ENCODE measurements around the gene ATXN1. TPM values are rescaled to one million over a fixed set of nuclear protein-coding genes. Genes with fewer than 3 reads are reported as not detected.
A peak's percentile ranks its signal among the peaks of the same experiment; 100 is the strongest.

Gene ATXN1
- total RNA-seq, 1 experiment from 2014 or later = 13.4 TPM

- no peak for DNase-seq (ENCODE audit: low read depth, low spot score)
- in situ Hi-C loops (cut with HindIII; ENCODE audit: low pct_unique_long_range_greater_than_20kb, low sequenced_read_pairs) = no loop called here
These were observed 24.1 kb downstream of the ATXN1 start for GRCh38 chr6:16736856-16737775.

DNA sequence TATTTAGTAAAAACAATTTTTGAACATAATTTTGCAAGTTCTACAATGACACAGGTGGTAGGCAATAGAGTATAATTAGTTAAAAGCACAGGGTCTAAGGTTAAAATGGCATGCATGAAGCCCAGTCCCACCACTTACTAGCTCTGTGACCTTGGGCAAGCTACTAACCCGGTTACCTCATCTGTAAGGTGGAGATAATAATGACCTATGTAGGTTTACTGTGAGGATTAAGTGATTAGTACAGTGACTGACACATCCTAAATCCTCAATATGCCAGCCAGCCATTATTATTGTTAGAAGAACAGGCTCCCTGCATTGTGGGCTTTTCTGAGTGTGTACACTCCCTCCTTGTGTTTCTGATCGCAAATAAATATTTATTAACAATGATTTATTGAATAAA, 26.2 kb downstream of the ATXN1 start:
- in situ Hi-C loops (cut with HindIII; ENCODE audit: low pct_unique_long_range_greater_than_20kb, low sequenced_read_pairs) = no loop called here
- no peak for DNase-seq (ENCODE audit: low read depth, low spot score)

DNA sequence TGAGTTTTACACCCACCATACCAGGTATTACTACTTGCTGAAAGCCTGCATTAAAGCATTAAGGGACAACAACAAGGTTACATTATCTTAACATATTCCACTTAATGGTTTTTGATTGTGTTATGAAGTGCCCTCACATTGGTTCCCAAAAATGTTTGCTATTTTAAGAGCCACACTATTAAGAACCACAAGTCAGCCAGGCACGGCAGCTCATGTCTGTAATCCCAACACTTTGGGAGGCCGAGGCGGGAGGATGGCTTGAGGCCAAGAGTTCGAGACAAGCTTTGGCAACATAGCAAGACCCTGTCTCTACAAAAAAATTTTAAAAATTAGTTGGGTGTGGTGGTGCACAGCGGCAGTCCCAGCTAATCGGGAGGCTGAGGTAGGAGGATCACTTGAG, 28.2 kb downstream of the ATXN1 start:
- no peak for DNase-seq (ENCODE audit: low read depth, low spot score)
- in situ Hi-C loops (cut with HindIII; ENCODE audit: low pct_unique_long_range_greater_than_20kb, low sequenced_read_pairs) = no loop called here

- DNase-seq (ENCODE audit: low read depth, low spot score) = no peak
- in situ Hi-C loops (cut with HindIII; ENCODE audit: low pct_unique_long_range_greater_than_20kb, low sequenced_read_pairs) = no loop called here
These were observed 29.7 kb downstream of the ATXN1 start for GRCh38 chr6:16731478-16732051.

DNA sequence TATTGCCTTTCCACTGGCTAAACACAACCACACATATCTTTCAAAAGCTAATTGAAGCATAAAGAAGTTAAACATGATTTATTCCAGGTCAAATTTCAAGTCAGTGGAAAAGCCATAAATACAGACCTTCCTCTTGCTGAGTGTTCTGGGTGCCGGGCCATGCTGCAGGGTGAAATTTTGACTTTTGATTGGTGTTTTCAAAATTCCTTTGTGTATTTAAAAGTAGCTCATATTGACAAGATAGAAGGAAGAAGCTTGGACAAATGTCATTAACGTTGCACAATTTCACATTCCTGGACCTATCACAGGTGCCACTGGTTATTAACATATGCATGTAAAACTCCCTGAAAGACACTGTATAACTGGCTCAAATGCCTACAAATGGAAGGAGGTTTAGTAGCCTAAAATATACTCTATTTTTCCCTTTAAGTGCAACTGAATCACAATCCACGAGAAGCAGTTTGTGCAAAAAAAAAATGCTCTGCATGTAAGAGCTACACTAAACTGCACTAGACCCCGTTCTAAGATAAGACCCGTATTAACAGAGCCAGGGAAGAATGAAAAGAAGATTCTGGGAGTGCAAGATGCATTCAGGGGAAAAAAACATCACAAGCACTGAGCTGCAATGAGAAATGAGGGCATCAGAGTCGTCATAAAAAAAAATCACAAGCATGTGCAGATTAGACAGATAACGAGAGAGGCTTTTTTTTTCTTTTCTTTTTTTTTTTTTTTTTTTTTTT, 30.4 kb downstream of the ATXN1 start:
- in situ Hi-C loops (cut with HindIII; ENCODE audit: low pct_unique_long_range_greater_than_20kb, low sequenced_read_pairs) = no loop called here
- DNase-seq (ENCODE audit: low read depth, low spot score) = no peak

DNA sequence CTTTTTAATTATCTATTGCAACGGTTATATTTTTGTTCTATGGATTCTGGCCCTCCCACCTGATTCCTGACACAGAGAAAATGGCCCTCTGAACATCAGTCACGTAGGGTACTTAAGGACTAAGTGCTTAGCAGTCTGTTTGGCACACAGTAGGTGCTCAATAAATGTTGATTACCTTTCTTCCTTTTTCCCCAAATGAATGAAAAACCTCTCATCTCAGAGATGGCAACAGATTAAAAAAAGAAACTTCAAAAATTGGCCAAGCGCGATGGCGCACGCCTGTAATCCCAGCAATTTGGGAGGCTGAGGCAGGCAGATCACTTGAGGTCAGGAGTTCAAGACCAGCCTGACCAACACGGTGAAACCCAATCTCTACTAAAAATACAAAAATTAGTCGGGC, 31.5 kb downstream of the ATXN1 start:
- in situ Hi-C loops (cut with HindIII; ENCODE audit: low pct_unique_long_range_greater_than_20kb, low sequenced_read_pairs) = no loop called here
- DNase-seq (ENCODE audit: low read depth, low spot score) = no peak

- DNase-seq (ENCODE audit: low read depth, low spot score) = no peak
- in situ Hi-C loops (cut with HindIII; ENCODE audit: low pct_unique_long_range_greater_than_20kb, low sequenced_read_pairs) = no loop called here
These were observed 32.0 kb downstream of the ATXN1 start for GRCh38 chr6:16729183-16729691.

DNA sequence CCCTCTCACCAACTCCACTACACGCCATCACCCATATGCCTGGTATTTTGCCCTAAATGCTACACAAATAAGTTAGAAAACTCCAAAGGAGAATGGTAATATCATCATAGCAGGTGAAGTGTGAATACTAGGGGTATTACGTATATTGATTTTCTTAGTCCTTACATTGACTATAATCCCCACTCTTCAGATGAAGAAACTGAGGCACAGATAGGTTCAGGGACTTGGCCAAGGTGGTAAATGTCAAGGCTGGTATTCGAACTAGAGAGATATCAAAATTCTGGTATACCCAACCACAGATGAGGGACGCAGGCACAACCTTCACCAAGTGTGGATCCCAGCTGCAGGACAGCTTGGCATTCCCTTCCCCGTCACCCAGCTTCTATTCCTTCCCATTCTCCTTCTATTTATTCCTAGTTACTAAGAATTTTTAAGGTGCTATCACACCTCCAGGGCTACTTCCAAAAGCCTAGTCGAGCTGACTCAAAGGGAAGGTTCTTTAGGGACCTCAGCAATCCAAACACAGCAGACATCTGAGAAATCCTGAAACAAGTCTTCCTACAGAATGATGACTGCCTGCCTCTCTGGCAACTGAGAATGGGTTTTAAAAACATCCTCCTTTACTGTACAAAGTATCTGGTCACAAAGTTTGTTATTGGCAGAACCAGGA, 32.6 kb downstream of the ATXN1 start:
- in situ Hi-C loops (cut with HindIII; ENCODE audit: low pct_unique_long_range_greater_than_20kb, low sequenced_read_pairs) = no loop called here

GRCh38 chr6:16727996-16728395, 33.3 kb downstream of the ATXN1 start:
- in situ Hi-C loops (cut with HindIII; ENCODE audit: low pct_unique_long_range_greater_than_20kb, low sequenced_read_pairs) = no loop called here

More for the DNA sequence above, 32.6 kb downstream of the ATXN1 start:
- DNase-seq (ENCODE audit: low read depth, low spot score) = no peak

GRCh38 chr6:16725145-16725864, 36.0 kb downstream of the ATXN1 start:
- in situ Hi-C loops (cut with HindIII; ENCODE audit: low pct_unique_long_range_greater_than_20kb, low sequenced_read_pairs) = no loop called here
- peak; percentile 34 for DNase-seq (ENCODE audit: low read depth, low spot score)

More at GRCh38 chr6:16727996-16728395, 33.3 kb downstream of the ATXN1 start:
- no peak for DNase-seq (ENCODE audit: low read depth, low spot score)

- peak; percentile 66 for DNase-seq (ENCODE audit: low read depth, low spot score)
- in situ Hi-C loops (cut with HindIII; ENCODE audit: low pct_unique_long_range_greater_than_20kb, low sequenced_read_pairs) = no loop called here
These were observed 37.4 kb downstream of the ATXN1 start for GRCh38 chr6:16723826-16724225.

DNA sequence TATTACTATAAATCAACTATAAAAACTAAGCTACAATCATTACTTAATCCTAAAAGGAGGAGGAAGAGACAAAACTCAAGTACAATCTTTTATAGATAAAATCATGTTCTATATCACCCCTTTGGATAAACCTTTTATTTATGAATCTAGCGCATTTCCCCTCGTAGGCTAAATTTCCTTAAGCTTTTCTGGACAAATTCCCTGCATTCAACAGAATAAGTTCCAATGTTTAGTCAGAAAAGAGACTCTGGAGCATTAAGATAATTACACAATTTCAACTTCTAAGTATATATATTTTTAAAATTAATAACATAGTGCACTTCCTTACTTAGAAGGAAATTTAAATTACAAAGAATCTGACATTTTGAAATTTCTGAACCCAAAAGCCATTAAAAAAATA, 37.9 kb downstream of the ATXN1 start:
- in situ Hi-C loops (cut with HindIII; ENCODE audit: low pct_unique_long_range_greater_than_20kb, low sequenced_read_pairs) = no loop called here

DNA sequence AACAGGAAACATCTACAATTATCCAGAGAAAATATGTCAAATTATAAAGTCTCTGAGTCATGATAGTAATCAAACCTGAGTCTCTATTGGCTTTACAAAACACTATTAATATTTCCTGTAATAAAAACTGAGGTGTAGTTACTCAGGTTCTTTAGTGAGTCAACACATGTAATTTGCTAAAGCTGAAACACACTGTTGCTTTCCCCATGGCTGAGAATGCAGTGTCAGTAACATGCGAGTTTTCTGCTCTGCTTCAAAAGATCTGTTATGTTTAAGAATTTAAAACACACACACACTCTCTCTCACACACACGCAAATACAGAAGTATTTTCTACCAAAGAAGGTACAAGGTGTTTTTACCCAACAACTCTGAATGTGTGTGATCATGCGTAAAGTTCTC, 38.6 kb downstream of the ATXN1 start:
- in situ Hi-C loops (cut with HindIII; ENCODE audit: low pct_unique_long_range_greater_than_20kb, low sequenced_read_pairs) = no loop called here
- no peak for DNase-seq (ENCODE audit: low read depth, low spot score)

More for the DNA sequence above, 37.9 kb downstream of the ATXN1 start:
- DNase-seq (ENCODE audit: low read depth, low spot score) = no peak

- in situ Hi-C loops (cut with HindIII; ENCODE audit: low pct_unique_long_range_greater_than_20kb, low sequenced_read_pairs) = no loop called here
- no peak for DNase-seq (ENCODE audit: low read depth, low spot score)
These were observed 39.3 kb downstream of the ATXN1 start for GRCh38 chr6:16721977-16722376.

GRCh38 chr6:16720861-16721260, 40.4 kb downstream of the ATXN1 start:
- in situ Hi-C loops (cut with HindIII; ENCODE audit: low pct_unique_long_range_greater_than_20kb, low sequenced_read_pairs) = no loop called here

DNA sequence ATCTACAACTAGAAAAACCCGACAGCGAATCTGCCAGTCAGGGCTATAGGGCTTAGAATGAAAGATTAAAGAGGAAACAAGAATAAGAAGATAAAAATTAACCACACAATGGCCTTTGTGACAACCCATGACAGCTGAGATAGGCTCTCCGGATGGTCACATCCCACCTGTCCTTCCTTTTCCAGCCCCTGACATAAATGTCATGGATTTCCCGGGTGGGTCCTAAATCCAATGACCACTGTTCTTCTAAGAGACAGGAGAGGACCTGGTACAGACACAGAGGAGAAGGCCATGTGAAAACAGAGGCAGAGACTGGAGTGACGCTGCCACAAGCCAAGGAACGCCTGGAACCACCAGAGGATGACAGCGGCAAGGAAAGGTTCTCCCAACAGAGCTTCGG, 41.8 kb downstream of the ATXN1 start:
- in situ Hi-C loops (cut with HindIII; ENCODE audit: low pct_unique_long_range_greater_than_20kb, low sequenced_read_pairs) = no loop called here
- DNase-seq (ENCODE audit: low read depth, low spot score) = no peak

More at GRCh38 chr6:16720861-16721260, 40.4 kb downstream of the ATXN1 start:
- DNase-seq (ENCODE audit: low read depth, low spot score) = no peak

DNA sequence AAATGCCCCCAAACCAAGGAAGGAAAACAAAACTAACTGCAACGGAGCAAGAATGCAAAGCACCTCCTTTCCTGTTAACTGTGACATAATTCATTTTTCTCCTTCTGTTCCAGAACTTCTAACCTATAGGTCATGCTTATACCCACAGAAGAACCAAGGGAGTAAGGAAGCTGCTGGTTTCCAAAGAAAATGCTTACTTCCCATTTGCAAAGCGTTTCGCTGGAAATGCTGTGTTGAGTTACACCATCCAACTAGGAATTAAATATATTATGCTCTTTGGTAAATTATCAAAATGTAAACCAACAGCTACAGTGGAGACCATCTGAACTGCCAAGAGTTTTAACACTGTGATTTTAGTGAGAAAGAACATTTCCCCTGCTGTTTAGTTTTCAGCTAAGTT, 42.9 kb downstream of the ATXN1 start:
- DNase-seq (ENCODE audit: low read depth, low spot score) = no peak
- in situ Hi-C loops (cut with HindIII; ENCODE audit: low pct_unique_long_range_greater_than_20kb, low sequenced_read_pairs) = no loop called here
